SK-N-SH treated with all-trans-retinoic acid at 6 μM for 48 hours (cell line): ENCODE measurements around the gene ULK4.
"Not testable (repeated sequence)": the region's sequence is repeated elsewhere in the genome, so short reads cannot be mapped to it uniquely, and the experiment has no call there.

Experiments
- ATAC-seq: fragments of 200-7000 bp; cut with Tn5 transposase; 3 replicates; pipeline ENCODE4 v1.9.1; 2020; ENCODE audit warnings: mild to moderate bottlenecking, moderate library complexity
- ARNTL ChIP-seq: fragments of 450-650 bp; formaldehyde crosslinking; IDR thresholded peaks from 2 replicates; pipeline ENCODE4 v1.5.0; 2020; ENCODE audit warnings: low read depth, mild to moderate bottlenecking, moderate library complexity, borderline replicate concordance
- BACH2 ChIP-seq: fragments of 250-450 bp; sonication (Bioruptor Pico); IDR thresholded peaks from 2 replicates; pipeline ENCODE4 v1.9.0; 2021; ENCODE audit warnings: mild to moderate bottlenecking, borderline replicate concordance
- CREB5 ChIP-seq: fragments of 250-450 bp; sonication (Bioruptor Pico); IDR thresholded peaks from 2 replicates; pipeline ENCODE4 v1.5.1; 2020; ENCODE audit warnings: low read depth, mild to moderate bottlenecking, moderate library complexity
- CSDC2 ChIP-seq: fragments of 250-450 bp; sonication (Bioruptor Pico); IDR thresholded peaks from 2 replicates; pipeline ENCODE4 v1.5.0; 2020; ENCODE audit warnings: mild to moderate bottlenecking, moderate library complexity
- ESRRG ChIP-seq: fragments of 250-450 bp; sonication (Bioruptor Pico); IDR thresholded peaks from 2 replicates; pipeline ENCODE4 v1.6.1; 2021; ENCODE audit warnings: mild to moderate bottlenecking
- GLIS3 ChIP-seq: fragments of 250-450 bp; sonication (Bioruptor Pico); IDR thresholded peaks from 2 replicates; pipeline ENCODE4 v1.5.0; 2020; ENCODE audit warnings: mild to moderate bottlenecking, moderate library complexity
- ISL1 ChIP-seq: fragments of 250-450 bp; sonication (Bioruptor Pico); IDR thresholded peaks from 2 replicates; pipeline ENCODE4 v2.1.2; 2022; ENCODE audit warnings: mild to moderate bottlenecking, moderate library complexity
- PATZ1 ChIP-seq: fragments of 250-450 bp; sonication (Bioruptor Pico); IDR thresholded peaks from 2 replicates; pipeline ENCODE4 v1.8.0; 2020; ENCODE audit warnings: mild to moderate bottlenecking, moderate library complexity, borderline replicate concordance
- POU6F1 ChIP-seq: fragments of 250-450 bp; sonication (Bioruptor Pico); IDR thresholded peaks from 2 replicates; pipeline ENCODE4 v1.8.0; 2021; ENCODE audit warnings: low read depth, mild to moderate bottlenecking, moderate library complexity, borderline replicate concordance
- PPARA ChIP-seq: fragments of 250-450 bp; sonication (Bioruptor Pico); IDR thresholded peaks from 2 replicates; pipeline ENCODE4 v1.5.0; 2020; ENCODE audit warnings: mild to moderate bottlenecking, borderline replicate concordance
- RARB ChIP-seq: fragments of 250-450 bp; sonication (Bioruptor Pico); IDR thresholded peaks from 2 replicates; pipeline ENCODE4 v1.8.0; 2021; ENCODE audit warnings: mild to moderate bottlenecking, moderate library complexity
- SNAI2 ChIP-seq: fragments of 250-450 bp; sonication (Bioruptor Pico); IDR thresholded peaks from 2 replicates; pipeline ENCODE4 v1.5.0; 2020; ENCODE audit warnings: mild to moderate bottlenecking, moderate library complexity
- TCF4 ChIP-seq: fragments of 250-450 bp; sonication (Bioruptor Pico); IDR thresholded peaks from 2 replicates; pipeline ENCODE4 v1.8.0; 2021; ENCODE audit warnings: mild to moderate bottlenecking, moderate library complexity, borderline replicate concordance
- TOX ChIP-seq: fragments of 250-450 bp; sonication (Bioruptor Pico); IDR thresholded peaks from 2 replicates; pipeline ENCODE4 v1.8.0; 2021; ENCODE audit warnings: mild to moderate bottlenecking, moderate library complexity, borderline replicate concordance
- TSHZ2 ChIP-seq: fragments of 250-450 bp; sonication (Bioruptor Pico); IDR thresholded peaks from 2 replicates; pipeline ENCODE4 v1.5.0; 2020; ENCODE audit warnings: mild to moderate bottlenecking, moderate library complexity
- ZC3H10 ChIP-seq: fragments of 250-450 bp; sonication (Bioruptor Pico); IDR thresholded peaks from 2 replicates; pipeline ENCODE4 v1.5.1; 2021; ENCODE audit warnings: mild to moderate bottlenecking, moderate library complexity
- ZFP30 ChIP-seq: fragments of 450-650 bp; formaldehyde crosslinking; IDR thresholded peaks from 2 replicates; pipeline ENCODE4 v1.5.0; 2022; ENCODE audit warnings: mild to moderate bottlenecking, moderate library complexity
- ZNF70 ChIP-seq: fragments of 450-650 bp; formaldehyde crosslinking; IDR thresholded peaks from 2 replicates; pipeline ENCODE4 v1.5.0; 2020; ENCODE audit warnings: mild to moderate bottlenecking, moderate library complexity
- ZNF8 ChIP-seq: fragments of 450-650 bp; formaldehyde crosslinking; IDR thresholded peaks from 2 replicates; pipeline ENCODE4 v1.5.0; 2020; ENCODE audit warnings: mild to moderate bottlenecking, moderate library complexity

ULK4 gene

GRCh38 chr3:41880387-41880786 lies 81.5 kb downstream of the ULK4 start:
- TF ChIP-seq ZC3H10: no peak
- TF ChIP-seq SNAI2: no peak
- TF ChIP-seq TCF4 (CRISPR knock-in tag): no peak
- TF ChIP-seq ZNF8 (CRISPR knock-in tag): no peak
- TF ChIP-seq ESRRG (CRISPR knock-in tag): no peak
- TF ChIP-seq TOX (CRISPR knock-in tag): no peak
- no peak for TF ChIP-seq PPARA (CRISPR knock-in tag)
- TF ChIP-seq CSDC2: no peak
- no peak for TF ChIP-seq ARNTL
- no peak for TF ChIP-seq ISL1 (CRISPR knock-in tag)
- no peak for TF ChIP-seq POU6F1 (CRISPR knock-in tag)
- no peak for TF ChIP-seq ZNF70
- TF ChIP-seq GLIS3: no peak
- no peak for TF ChIP-seq PATZ1 (CRISPR knock-in tag)
- ATAC-seq: no peak

GRCh38 chr3:41877741-41878140 lies 84.2 kb downstream of the ULK4 start:
- ATAC-seq: not testable (repeated sequence)

- no peak for ATAC-seq
- TF ChIP-seq ZNF70 (no peak), CREB5 (CRISPR knock-in tag) (no peak), ZFP30 (no peak), TSHZ2 (CRISPR knock-in tag) (no peak), CSDC2 (no peak), BACH2 (CRISPR knock-in tag) (no peak), PATZ1 (CRISPR knock-in tag) (no peak), RARB (CRISPR knock-in tag) (no peak), ARNTL (no peak), ISL1 (CRISPR knock-in tag) (no peak), POU6F1 (CRISPR knock-in tag) (no peak)
- TF ChIP-seq, all 23 proteins: peak for 0
Measured at GRCh38 chr3:41874022-41874421, 87.9 kb downstream of the ULK4 start.
